WTC11 (cell line): Measurements from ENCODE around the gene OR4Q3.
"Not testable (repeated sequence)": the region's sequence is repeated elsewhere in the genome, so short reads cannot be mapped to it uniquely, and the experiment has no call there.

ENCODE experiments used
- MXD4 ChIP-seq: fragments of 250-450 bp; sonication (Bioruptor Pico); IDR thresholded peaks from 2 replicates; pipeline ENCODE4 v1.8.0; 2021; ENCODE audit warnings: mild to moderate bottlenecking, moderate library complexity, borderline replicate concordance
- TCF7 ChIP-seq: sonication (generic); formaldehyde crosslinking; IDR thresholded peaks from 2 replicates; pipeline ENCODE4 v1.8.0; 2022; ENCODE audit warnings: mild to moderate bottlenecking, low read depth, missing genetic modification reagents, moderate library complexity
- TF ChIP-seq, protein P1 (sequence below): fragments of 200-600 bp; IDR thresholded peaks from 2 replicates; pipeline ENCODE4 v1.8.0; 2022; ENCODE audit warnings: antibody characterized with exemption
- TF ChIP-seq, protein P2 (sequence below): sonication (generic); formaldehyde crosslinking; IDR thresholded peaks from 2 replicates; pipeline ENCODE4 v1.8.0; 2023; ENCODE audit warnings: missing genetic modification reagents
- TF ChIP-seq, protein P3 (sequence below): sonication (generic); formaldehyde crosslinking; IDR thresholded peaks from 2 replicates; pipeline ENCODE4 v1.8.1; 2023; ENCODE audit warnings: mild to moderate bottlenecking, moderate library complexity, missing genetic modification reagents
- TF ChIP-seq, protein P4 (sequence below): sonication (generic); formaldehyde crosslinking; IDR thresholded peaks from 2 replicates; pipeline ENCODE4 v1.8.0; 2022; ENCODE audit warnings: mild to moderate bottlenecking, missing genetic modification reagents

DNA sequence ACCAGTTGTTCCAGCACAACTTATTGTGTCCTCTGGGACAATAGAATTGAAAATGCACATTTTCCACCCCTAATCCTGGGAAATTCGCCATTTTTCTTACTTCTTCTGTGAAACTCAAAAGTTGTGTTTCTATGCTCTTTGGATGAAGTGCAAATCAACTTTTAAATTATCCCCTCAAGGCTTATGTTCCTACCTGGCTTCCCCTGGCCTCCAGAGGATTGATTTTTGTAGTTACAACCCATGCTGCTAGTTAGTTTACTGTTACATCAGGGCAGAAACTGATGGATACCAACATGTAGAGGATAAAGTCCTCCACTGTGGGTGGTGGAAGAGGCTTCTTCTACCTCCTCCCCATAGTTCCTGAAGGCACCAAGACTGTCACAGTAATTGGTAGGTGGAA is 29.8 kb downstream of the OR4Q3 start, which contains the start of gene OR4M1:
- TF ChIP-seq, protein P1, sequence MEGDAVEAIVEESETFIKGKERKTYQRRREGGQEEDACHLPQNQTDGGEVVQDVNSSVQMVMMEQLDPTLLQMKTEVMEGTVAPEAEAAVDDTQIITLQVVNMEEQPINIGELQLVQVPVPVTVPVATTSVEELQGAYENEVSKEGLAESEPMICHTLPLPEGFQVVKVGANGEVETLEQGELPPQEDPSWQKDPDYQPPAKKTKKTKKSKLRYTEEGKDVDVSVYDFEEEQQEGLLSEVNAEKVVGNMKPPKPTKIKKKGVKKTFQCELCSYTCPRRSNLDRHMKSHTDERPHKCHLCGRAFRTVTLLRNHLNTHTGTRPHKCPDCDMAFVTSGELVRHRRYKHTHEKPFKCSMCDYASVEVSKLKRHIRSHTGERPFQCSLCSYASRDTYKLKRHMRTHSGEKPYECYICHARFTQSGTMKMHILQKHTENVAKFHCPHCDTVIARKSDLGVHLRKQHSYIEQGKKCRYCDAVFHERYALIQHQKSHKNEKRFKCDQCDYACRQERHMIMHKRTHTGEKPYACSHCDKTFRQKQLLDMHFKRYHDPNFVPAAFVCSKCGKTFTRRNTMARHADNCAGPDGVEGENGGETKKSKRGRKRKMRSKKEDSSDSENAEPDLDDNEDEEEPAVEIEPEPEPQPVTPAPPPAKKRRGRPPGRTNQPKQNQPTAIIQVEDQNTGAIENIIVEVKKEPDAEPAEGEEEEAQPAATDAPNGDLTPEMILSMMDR, result not testable (repeated sequence)
- TF ChIP-seq, protein P2, sequence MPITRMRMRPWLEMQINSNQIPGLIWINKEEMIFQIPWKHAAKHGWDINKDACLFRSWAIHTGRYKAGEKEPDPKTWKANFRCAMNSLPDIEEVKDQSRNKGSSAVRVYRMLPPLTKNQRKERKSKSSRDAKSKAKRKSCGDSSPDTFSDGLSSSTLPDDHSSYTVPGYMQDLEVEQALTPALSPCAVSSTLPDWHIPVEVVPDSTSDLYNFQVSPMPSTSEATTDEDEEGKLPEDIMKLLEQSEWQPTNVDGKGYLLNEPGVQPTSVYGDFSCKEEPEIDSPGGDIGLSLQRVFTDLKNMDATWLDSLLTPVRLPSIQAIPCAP (CRISPR knock-in tag), result not testable (repeated sequence)
- not testable (repeated sequence) for TF ChIP-seq MXD4, TCF7 (CRISPR knock-in tag)
- TF ChIP-seq, protein P3, sequence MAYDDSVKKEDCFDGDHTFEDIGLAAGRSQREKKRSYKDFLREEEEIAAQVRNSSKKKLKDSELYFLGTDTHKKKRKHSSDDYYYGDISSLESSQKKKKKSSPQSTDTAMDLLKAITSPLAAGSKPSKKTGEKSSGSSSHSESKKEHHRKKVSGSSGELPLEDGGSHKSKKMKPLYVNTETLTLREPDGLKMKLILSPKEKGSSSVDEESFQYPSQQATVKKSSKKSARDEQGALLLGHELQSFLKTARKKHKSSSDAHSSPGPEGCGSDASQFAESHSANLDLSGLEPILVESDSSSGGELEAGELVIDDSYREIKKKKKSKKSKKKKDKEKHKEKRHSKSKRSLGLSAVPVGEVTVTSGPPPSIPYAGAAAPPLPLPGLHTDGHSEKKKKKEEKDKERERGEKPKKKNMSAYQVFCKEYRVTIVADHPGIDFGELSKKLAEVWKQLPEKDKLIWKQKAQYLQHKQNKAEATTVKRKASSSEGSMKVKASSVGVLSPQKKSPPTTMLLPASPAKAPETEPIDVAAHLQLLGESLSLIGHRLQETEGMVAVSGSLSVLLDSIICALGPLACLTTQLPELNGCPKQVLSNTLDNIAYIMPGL (CRISPR knock-in tag), result not testable (repeated sequence)
- TF ChIP-seq, protein P4, sequence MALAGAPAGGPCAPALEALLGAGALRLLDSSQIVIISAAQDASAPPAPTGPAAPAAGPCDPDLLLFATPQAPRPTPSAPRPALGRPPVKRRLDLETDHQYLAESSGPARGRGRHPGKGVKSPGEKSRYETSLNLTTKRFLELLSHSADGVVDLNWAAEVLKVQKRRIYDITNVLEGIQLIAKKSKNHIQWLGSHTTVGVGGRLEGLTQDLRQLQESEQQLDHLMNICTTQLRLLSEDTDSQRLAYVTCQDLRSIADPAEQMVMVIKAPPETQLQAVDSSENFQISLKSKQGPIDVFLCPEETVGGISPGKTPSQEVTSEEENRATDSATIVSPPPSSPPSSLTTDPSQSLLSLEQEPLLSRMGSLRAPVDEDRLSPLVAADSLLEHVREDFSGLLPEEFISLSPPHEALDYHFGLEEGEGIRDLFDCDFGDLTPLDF (CRISPR knock-in tag), result not testable (repeated sequence)
